GM18870 (cell line): ENCODE data around the gene GABRB3.

Experiments used
- ATAC-seq: cut with Tn5 transposase; IDR thresholded peaks from one replicate; pipeline ENCODE4 v1.9.1; 2021; ENCODE audit warnings: moderate library complexity; ENCODE audit not compliant: unreplicated experiment

The GABRB3 gene

GRCh38 chr15:26562336-26562735, 210.5 kb downstream of the GABRB3 start:
- ATAC-seq: no peak

- no peak for ATAC-seq
These were observed 211.0 kb downstream of the GABRB3 start for GRCh38 chr15:26561896-26562295.

GRCh38 chr15:26561130-26561529, 211.7 kb downstream of the GABRB3 start:
- ATAC-seq: no peak

- ATAC-seq: no peak
These were observed 217.0 kb downstream of the GABRB3 start for GRCh38 chr15:26555898-26556297.

- no peak for ATAC-seq
These were observed 221.4 kb downstream of the GABRB3 start for GRCh38 chr15:26551473-26551872.

GRCh38 chr15:26550880-26551279, 222.0 kb downstream of the GABRB3 start:
- ATAC-seq: no peak

GRCh38 chr15:26537663-26538062, 235.2 kb downstream of the GABRB3 start:
- no peak for ATAC-seq

- ATAC-seq: no peak
These were observed 241.4 kb downstream of the GABRB3 start for GRCh38 chr15:26531489-26531888.

GRCh38 chr15:26525096-26525495, 247.8 kb downstream of the GABRB3 start:
- ATAC-seq: no peak

- ATAC-seq: no peak
These were observed 251.1 kb downstream of the GABRB3 start for GRCh38 chr15:26521691-26522198.

- ATAC-seq: no peak
These were observed 251.7 kb downstream of the GABRB3 start for GRCh38 chr15:26521130-26521529.

GRCh38 chr15:26518885-26519284, 254.0 kb downstream of the GABRB3 start:
- ATAC-seq: no peak

GRCh38 chr15:26516102-26516980, 256.5 kb downstream of the GABRB3 start:
- ATAC-seq: no peak

- no peak for ATAC-seq
These were observed 268.9 kb downstream of the GABRB3 start for GRCh38 chr15:26504009-26504408.
